ENCODE data around the gene CTDSPL.
"Not testable (repeated sequence)": the region's sequence is repeated elsewhere in the genome, so short reads cannot be mapped to it uniquely, and the experiment has no call there.

Gene CTDSPL

DNA sequence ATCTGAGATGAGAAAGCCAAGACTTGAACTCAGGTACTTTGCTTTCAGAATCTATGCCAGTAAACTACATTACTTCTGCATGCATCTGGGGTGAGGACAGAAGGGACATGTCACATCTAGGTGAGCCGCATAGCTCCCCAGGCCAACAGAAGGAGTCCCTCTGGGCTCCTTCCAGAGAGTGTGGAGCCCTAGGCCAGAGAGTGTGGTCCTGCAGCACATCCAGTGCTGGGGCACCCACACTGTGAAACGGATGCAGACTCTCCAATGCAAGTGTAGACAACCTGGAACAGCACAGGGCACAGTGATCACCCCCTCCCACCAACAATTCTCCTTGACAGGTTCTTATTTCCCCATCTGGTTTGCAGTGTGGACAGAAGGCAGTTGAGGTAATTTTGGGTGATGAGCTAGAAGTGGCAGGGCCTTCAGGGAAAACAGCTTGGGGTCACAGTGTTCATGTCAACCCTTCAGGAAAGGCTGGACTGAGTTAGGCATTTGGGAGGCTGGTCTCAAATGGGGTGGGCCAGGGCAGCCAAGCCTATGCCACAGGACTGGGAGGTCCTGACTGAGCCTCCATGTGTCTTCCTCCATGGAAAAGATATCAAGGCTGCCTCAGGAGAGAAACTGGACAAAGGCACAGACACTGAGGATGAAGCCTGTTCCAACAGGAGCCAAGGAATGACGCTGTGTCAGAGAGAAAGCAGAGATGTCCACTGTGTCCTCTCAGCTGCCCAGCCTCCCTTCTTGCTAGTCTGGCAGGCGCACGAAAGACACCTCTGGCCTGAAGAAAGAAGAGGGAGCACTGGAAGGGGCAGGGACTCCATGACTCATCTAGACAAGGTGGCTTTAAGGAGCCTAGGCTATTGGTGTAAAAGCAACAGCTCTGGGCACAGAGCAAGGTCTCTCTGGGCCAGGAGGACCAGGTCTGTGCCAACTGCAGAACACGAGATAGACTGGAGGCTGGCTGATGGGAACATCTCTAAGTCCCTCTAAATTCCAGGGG, 166.1 kb downstream of the CTDSPL start:
- DNase-seq = no peak

DNA sequence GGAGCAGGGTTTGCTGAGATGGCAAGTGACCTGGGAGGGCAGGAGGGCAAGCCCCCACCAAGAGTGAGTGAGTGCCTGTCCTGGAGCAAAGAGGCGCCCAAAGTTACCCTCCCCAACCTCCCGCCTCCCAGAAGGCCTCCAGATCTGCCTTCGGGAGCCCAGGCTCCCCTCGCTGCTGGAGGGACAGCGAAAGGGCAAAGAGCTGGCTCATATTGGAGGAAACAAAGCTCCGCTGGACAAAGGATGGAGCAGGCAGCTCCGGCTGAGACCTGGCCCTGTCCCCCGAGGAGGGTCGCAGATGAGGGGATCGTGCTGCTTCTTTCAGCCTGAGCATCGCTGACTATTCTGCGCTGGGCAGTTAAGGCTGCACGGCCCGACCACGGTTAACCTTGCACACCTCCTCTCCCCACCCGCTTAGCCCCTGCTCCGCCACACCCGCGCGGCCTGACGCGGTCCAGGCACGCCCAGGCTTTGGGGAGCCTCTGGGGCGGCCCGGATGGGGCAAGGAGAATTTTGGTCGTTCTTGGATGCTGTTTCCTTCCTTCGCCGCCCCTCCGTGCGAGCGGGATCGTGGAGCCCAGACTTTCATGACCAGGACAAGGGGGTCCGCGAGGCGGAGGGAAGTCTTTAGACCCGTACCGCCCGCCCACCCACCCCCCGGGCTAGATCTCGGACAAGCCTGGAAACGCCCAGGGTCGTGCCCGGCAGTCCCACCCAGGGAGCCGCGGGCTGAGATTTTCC, 167.1 kb downstream of the CTDSPL start:
- DNase-seq = no peak

DNA sequence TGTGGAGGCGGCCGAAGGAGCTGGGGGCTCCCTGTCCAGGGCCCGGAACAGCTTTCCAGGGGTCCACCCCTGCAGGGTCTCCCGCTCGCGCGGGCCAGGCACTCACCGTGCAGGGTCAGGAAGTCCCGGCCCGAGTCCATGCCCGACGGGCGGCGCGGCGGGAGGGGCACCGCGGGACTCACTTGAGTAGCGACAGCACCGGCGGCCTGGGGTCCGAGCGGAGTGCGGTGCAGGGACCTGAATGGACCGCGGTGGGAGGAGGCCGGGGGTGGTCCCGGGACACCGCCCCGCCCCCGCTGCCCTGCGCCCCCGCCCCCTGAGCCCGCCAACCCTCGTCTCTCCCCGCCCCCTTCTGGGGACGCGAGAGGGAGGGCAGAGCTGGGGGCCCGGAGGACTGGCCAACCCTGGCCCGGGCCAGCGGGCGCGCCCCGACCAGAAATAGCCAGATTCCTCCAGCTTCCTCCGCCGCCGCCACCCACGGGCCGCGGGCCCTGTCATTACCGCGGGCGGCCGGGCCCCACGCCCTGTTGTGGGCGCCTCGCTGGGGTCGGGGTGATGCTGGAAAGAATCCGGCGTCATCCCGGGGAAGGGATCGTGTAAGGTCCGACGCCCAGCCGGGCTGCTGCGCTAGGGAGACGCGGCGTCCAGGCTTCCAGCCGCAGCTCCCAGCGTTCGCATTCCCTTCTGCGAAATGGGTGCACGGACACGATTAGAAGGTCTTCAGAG, 167.9 kb downstream of the CTDSPL start, which contains the start of gene PLCD1:
PLCD1 (minus strand) TSS at position 243 of the 726 bp plus-strand sequence; CDS start at position 140, 103 bp downstream.
- peak; percentile 34 for DNase-seq

DNA sequence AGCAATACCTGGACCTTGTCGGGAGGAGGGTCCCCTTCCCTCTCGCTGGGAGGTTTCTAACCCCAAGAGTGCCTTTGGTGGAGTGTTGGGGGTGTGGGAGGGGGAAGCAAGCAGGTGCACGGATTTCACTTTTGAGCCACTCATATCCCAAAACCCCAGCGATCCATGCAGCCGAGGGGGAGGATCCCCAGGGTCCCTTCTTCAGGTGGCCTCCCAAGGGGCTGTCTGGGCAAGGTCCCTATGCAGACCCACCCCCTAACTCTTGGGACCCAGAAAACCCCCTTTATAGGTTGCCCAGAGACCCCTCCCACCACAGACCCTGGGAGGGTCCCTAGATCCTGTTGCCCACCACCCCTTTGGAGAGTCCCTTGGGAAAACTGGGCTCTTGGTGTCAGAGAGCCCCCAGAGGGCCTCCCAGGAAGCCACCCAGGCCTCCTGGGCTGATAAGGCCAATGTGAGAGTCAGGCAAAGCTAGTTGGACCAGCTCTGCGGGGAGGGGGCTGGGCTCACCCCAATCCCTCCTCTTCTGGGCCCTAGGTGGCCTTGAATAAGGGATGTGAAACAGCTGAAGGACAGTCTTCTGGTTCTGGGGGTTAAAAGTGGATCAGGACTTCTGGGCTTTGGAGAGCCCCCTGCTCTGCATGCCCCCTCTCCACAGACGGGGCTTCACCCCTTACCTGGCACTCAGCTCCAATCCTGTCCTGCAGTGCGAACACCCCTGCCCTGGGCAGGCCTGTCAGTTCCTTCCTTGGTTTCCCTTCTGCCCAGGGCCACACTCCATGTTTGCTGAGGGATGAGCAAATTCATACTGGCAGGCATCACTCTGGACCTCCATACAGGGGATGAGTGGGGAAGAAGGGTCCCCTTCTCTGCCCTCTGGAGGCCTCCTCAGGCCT, 168.7 kb downstream of the CTDSPL start:
- no peak for DNase-seq

DNA sequence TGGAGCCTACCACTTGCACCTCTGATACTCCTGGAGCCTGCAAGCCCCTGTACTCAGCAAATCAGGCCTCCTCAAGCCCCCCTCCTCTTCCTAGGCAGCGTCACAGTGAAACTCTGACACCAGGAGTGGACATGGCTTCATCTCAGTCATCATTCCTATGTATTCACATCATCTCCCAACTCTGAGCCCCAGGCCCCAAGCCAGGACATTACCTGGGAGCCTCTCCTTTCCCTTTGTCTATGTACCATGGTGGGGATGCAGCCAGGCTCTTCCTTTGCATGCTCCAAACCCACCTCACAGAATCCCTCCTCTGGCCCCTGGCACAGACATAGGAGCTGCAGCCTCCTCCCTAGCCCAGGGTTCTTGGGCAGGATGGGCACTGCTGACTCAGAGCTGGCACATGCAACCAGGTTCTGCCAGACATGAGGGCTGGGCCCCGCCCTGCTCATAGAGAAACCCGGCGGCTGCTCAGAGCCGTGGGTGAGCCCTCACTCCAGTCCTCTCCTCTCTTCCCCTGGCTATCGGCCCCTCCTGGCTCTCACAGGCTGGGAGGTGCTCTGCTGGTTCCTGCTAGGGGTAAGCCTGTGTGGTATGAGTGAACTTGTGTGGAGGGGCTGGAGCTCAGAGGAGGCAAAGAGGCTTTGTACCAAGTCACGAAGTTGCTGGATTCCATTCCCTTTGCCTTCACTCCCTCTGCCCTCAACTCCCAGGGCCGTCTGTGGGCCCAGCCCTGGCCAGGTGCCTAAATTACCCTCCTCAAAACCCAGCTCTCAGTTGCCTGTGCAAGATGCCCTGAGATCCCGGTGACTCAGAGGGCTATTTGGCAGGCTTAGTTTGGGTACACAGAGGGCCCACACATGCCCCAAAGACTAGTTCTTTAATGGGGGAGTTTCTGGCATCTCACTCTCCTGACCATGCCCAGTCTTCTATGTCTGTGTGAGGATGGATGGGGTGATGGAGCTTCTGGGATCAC, 169.6 kb downstream of the CTDSPL start:
- DNase-seq = peak; percentile 54

DNA sequence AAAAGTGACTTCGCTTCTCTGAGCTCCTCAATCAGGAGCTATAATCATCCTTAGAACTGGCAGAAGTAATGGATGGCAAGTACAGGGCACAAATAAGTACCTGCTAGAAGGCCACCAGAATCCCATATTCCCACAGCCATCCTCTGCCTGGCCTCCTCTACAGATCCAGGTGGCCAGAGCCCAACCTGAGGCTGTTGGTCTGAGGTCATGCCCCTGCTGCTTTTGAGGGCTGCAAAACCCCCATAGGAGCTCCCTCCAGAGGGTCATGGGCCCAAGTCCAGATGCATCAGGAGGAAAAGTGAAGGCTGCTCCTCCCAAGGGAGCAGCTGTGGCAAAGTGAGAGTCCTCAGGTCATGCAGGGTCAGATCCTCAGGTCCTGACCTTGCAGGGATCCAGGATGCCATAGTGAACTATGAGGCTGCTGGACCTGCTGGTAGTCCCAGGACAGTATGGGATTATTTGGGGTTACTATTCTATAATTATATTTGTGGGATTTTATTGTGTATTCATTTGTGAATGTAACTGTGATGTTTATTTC, 170.7 kb downstream of the CTDSPL start:
- no peak for DNase-seq

DNA sequence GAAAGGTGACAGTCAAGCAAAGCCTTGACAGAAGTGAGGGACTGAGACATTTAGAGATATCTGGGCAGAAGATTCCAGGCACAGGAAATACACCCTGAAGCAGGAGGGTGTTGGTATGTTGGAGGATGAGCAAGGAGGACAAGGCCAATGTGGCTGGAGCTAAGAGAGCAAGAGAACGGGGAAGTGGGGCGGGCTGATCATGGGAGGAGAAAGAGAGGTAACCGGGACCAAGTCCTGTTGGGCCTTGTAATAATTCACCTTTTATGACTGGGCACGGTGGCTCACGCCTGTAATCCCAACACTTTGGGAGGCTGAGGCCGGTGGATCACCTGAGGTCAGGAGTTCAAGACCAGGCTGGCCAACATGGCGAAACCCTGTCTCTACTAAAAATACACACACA, 171.9 kb downstream of the CTDSPL start:
- not testable (repeated sequence) for DNase-seq
